Activated gamma-delta T cell treated with Interleukin-2 at 50 U/mL for 16 hours (primary cell): Measurements from ENCODE around the gene APOL2.
A peak's percentile ranks its signal among the peaks of the same experiment; 100 is the strongest.
"Not testable (repeated sequence)": the region's sequence is repeated elsewhere in the genome, so short reads cannot be mapped to it uniquely, and the experiment has no call there.

Experiments
- DNase-seq: peaks from one replicate; pipeline ENCODE4 v3.0.0-alpha.2; 2020

APOL2 gene

DNA sequence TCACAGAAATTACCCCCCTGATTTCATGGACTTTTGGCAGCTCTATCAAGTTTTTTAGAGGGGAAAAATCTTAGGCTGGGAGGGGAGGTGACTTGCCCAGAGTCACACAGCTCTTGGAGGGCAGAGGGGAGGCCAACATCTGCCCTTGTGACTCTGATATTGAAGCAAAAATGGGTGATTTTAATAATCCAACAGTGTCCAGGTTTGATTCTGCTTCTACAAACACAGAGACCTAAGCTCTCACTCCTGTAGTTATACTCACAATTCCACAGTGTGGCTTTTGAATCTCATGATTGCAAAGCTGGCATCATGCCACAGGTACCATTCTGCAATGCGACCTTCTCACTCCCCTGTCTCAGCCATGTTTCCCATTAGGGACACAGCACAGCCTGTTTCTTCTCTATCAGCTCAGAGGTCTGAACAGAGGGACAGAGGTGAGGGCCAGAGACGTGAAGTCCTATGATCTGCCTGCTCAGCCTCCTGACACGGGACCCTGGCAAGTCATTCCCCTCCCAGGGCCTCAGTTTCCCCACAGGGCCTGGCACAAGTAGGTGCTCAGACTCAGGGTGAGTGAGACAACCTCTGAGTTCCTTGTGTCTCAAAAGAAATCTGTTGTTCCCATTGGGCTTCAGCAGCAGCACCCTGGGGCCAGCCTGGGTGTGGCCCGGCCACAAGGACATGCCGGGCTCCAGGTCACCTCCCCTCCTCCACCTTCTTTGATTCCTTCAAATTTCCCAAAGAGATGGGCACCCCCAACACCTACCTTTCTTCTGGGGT lies 766 bp downstream of the APOL2 start:
- no peak for DNase-seq

DNA sequence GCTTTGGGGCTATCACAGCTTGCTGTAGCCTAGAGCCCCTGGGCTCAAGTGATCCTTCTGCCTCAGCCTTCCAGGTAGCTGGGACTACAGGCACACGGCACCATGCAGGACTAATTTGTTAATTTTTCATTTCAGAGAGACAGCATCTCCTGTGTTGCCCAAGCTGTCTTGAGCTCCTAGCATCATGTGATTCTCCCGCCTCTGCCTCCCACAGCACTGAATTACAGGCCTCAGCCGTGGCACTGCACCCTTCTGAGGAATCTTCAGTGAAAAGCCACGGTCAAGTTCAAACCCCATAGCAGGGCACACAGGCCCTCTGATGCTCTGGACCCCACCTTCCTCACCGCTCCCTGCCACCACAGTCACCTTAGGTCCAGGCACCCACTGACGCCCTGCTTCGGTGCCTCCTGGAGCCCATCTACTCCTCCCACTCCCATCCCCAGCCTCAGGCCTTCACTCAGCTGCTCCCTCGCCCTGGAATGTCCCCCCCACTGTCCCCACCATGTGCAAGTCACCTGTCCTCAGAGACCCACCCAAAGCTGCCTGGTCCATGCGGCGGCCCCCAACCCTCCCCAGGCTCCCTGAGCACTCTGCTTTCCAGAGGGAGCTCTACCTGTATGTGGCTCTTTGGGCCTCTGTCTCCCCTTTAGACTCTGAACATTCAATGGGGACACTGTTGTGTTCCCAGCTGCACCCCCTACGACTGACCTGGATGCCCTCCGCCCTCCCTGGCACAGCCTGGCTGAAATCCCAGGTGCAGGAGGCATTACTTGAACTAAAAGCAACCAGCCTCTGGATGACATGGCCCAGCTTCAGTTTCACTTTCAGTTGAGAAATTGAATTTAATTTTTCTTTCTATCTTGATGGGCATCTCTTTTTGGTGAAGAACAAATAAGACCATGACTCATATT lies 1.6 kb downstream of the APOL2 start:
- no peak for DNase-seq

DNA sequence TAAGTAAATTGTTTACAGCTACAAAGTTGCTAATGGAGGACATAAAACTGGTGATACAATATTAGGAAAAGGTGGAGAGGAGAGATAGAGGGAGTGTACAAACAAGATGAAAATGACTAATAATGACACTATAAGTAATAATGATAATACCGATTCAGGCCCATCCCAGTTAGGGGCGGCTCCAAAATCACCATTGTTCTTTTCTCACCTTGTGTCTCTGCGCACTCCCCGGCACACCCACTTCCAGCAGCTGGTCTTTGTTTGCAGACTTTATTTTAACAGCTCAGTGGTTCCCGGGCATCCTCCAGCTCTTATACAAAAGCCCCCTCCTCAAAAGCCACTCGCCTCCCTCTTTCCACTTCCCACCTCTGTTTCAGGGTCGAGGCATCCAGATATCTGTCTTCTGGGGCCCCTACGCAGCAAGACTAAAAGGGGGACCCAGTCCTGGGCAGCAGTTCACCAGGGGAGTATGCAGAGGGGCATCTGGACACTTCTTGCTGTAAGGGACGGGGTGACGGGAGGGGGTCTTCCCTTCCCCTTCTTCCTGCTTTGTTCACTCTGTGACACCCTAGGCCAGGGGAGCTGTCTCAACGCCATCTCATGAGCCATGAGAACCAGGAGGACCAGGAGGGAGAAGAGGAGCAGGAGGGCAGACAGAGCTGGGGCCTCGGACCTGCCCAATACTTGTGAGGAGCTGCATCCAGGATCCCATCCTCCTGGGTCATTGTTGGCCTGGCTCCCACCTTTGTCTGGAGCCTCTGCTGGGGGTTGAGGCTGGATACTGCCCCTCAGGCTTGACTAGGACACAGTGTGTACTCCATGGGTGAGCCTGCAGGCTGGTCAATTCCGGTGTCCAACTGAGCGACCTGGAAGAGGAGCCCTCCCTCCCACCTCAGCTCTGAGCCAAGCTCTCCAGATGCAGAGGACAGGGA lies 2.7 kb downstream of the APOL2 start:
- no peak for DNase-seq

DNA sequence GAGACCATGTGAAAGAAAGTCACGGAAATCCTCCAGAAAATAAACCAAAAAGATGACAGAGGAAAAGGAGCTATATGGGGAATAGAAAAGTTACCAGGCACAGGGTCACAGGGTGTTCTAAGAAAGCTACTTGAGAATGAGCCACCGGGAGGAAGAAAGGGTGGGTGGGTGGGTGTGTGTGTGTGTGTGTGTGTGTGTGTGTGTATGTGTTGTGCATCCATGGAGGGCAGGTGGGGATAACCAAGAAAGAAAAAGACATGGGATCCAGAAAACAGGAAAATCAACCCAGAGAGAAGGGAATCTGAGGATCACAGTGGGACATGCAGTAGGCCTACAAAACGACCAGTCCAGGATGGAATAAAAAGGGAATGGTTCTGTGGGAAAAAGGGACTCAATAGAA lies 3.7 kb downstream of the APOL2 start:
- no peak for DNase-seq

DNA sequence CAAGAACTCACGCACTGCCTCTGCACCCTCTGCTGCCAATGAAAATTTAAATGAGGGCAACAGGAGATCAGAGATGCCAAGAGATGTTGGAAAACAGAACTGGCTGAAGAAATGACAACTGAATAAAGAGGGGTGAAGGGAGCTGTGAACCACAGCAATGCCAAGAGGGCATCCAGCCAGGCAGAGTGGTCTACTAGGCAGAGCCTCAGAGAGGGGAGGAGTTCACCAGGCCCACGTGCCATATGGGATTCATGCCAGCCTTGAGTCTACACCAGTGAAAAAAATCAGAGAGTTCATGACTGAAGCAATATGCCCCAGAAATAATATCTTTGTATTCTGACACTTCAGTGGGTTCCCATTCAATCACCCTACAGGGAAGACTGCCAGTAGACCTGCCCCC lies 4.4 kb downstream of the APOL2 start:
- no peak for DNase-seq

DNA sequence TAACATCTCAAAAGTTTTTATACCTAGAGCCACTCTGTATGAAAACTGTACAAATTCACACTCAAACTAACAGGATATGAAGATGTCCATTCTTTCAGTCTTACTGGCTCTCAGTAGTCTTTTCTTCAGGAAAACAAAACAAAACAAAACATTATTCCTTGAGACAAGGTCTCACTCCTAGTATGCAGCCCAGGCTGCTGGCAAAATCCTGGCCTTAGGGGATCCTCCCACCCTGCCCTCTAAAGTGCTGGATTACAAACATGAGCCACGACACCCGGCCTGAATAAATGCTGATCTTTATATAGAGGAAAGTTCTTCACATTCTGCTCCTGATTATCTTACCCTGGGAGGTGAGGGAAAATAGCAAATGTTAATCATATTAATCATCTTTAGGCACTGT lies 5.1 kb downstream of the APOL2 start:
- no peak for DNase-seq

DNA sequence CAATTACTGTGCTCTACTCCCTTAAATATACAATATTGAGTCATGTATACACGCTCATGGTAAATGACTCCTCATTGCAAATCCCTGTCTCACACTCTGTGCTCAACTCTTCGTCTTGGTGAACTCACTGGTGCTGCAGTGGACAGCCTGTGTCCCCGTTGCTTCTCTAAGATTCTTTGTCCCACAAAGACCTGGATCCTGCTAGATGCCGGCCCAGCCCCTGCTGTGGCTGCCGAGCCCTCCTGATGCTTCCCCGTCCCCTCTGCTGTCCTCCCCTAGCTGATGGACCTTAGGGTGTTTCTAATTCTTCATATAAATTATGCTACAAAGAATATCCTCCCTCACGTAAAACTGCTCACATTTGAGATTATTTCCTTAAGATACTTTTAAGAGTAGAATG lies 5.5 kb downstream of the APOL2 start:
- no peak for DNase-seq

DNA sequence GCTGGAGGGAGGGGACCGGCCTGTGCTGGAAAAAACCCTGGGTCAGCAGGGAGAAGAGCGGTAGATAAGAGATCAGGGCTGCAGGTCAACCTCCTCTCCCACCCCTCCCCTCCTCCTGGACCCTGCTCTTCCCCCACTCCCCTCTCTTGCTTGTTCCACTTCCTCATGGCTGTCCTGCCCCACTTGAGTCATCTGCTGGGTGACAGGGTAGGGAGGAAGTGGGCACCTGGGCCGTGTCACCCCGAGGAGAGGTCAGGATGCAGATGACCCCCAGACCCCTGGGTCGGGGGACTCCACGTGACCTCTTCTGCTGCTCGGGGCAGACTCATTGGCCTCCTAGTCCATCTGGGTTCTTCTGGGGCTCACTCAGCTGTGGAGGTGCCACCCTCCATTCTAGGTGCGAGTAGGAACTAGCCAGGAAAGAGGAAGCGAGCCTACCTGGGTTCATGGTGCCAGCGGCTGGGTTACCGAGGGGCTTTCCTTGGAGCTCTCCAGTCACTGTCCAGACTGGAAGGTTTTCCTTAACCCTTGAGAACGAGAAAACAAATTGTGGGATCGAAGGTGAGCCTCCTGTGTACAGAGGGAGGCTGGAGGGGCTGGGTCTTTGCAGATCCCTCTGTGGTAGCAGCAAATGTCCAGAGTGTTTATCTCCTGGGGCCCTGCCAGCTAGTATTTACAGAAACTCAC lies 6.5 kb downstream of the APOL2 start:
- DNase-seq = no peak

DNA sequence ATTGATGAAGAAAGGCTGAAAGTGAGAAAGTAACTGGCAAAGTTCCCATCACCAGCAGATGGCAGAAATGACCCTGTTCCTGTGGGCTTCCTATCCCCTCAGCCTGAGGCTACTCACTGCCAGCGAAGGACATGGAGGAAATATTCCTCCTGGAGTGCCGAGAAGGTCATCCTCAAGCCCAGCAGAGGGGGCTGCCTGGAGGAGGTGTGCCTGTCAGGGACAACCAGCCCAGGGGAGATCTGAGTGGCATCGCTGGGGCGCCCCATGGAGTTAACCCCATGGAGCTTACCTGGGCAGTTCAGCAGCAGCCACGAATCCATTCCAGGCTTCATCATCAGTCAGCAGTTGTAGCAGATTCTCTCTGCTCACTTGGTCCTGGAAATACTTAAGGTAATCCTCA lies 8.3 kb downstream of the APOL2 start:
- DNase-seq = not testable (repeated sequence)

DNA sequence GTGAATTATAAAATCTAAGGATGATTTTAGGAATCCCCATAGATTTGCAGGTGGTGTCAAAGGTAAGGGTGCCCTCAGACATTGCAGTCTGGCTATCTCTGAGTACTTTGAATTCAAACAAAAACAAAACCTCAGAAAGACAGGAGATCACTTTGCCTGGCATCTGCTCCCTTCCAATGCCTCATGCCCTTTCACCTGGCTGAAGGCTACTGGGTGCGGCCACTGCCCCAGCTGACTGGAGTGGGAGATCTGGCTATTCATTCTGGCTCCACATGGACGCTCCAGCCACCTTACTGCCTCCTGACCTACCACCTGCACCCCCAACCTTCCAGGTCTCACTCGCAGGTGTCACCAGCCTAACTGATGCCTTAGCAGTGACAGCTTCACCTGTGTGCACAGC lies 9.7 kb downstream of the APOL2 start:
- DNase-seq = not testable (repeated sequence)

DNA sequence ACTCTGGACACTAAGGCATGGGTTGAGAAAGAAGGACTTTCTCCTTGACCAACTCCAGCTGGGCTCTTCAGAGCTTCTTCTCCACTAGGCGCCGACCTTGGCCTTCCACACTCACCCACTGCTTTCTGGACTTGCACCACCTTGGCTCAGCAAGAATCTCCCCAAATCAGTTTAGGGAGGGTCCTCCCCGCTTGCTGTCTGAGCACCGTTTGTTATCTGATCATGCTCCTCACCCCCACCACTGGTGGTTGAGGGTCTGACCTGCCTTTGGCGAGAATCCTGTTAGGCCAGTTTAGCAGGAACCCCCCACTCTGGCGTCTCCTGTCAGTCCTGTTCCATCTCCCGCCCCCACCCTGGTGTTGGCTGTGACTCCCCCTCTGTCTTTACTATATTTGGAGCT lies 10.4 kb downstream of the APOL2 start:
- no peak for DNase-seq

DNA sequence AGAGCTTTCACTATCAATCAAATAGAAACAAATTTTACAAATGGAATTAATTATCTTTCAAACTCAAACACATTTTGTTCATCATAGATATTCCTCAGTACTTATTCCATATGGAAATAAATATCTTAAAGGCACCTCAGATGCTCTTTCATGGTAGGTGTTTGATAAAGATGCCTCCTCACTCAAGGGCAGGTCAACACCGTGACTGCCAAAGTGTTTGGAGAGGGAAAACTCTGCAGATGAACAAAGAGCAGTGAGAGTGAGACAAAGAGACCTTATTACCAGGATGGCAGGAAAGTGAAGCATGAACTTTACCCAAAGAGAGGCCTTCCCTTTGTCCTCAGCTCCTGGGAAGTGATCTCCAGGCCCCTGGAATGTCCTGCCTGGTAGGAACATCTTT lies 11.0 kb downstream of the APOL2 start:
- DNase-seq = not testable (repeated sequence)

DNA sequence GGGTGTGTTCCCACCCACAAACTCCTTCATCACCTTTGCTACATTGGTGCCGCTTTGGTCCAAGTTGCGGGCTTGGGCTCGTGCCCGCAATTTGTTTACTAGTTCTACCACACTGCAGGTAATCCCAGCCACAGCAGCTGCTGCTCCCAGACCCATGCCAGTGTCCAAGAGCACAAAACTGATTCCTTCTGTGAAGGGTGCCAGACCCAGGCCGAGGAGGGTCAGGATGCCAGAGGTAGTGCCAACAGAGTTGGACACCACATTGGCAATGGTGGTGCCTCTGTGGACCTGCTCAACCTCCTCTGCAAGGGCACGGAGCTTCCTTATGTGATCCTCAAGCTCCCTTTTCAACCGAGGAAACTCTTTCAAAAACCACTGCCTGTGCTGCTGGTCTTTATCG lies 11.5 kb downstream of the APOL2 start:
- DNase-seq = no peak

DNA sequence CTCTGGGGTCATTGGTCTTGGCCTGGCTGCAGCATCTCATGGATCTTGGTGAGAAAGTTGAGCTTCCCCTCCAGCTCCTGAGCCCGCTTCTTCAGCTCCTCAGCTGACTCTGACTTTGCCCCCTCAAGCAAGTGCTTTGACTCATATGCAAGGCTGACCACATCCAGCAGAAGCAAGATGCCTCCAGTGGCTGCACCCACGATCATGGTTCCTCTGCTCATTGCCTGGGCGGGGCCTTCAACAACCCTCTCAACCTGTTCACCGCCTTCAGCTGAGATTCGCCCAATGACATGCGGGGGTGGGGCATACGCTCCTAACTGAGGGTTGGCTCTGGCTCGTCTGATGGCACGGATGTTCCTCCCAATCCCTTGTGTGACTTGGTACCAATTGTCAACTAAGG lies 11.9 kb downstream of the APOL2 start:
- no peak for DNase-seq

DNA sequence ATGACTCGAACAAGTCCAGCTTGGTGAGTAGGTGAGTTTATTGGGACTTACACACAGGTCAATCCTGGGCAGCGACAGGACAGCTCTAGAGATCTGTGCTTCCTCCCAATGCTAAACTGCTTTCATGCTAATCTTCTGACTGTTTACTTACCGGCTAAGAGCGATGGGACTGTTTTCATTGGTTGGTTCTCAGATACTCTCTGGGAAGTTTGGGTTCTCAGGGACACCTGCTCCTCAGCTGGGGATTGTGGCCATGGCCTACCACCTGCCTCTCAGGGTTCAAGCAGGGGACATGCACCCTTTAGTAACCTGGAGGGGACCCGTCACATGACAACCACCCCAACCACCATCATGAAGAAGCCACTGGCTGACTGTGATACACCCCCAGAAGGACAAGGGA lies 13.1 kb downstream of the APOL2 start:
- no peak for DNase-seq

DNA sequence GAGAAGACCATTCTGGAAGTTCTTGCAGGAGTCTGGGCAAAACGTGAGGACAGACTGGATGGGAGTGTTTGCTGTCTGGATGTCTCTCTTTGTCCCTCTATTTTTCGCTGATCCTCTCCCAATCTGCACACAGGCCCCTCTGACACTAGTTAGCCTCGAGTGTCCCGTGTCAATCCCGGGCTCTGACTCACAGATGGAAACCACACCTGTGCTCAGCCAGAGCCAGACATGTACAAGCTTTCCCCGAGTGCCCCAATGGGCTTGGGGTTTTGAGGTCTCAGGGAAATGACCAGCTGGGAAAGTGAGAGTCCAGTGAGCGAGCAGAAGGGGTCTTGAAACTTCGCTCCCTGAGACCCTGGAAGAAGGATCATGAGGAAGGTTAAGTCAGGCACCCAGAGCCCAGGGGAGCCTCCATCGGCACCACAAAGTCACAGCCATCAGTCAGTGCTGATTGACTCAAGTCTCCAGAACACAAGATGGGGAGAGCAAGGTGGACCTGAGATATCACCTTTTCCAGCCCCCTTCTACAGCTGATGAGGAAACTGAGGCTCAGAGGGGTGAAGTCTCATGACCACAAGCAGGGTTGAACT lies 13.9 kb downstream of the APOL2 start:
- no peak for DNase-seq

DNA sequence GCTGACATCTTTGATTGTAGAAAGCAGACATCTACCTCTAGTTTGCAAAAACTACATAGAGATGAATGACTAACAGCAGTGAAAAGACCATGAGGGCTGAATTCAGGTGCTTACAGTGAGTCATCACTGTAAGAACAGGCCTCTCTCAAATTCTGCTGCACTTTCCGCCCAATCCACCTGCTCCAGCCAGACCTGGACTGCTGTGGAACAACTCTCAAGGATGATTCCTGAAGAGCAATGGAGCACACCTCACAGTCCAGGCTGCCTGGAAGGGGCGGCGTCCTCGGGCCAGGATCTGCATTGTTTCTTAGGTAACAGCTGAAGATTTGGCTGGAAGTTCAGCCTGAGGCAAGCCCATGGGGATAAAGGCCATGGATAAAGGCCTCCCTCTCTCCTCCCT lies 15.1 kb downstream of the APOL2 start:
- DNase-seq = no peak

DNA sequence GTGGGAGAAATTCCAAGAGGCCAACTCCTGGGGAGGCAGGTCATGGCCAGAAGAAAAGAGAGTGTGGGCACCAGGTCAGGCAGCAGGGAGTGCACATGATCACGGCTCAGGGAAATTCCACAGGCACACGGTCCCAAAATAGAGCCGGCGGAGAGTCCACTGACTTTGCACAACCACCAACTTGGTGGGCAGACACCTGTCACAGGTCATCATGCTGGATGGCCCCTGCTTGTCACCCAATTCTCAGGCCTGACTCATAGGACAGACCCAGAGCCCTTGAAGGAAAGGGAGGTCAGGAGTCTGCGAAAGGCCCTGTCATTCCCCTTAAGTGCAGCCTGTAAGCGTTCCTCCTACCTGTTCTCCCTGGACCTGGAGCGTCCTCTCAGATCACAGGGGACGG lies 15.8 kb downstream of the APOL2 start:
- DNase-seq = no peak

DNA sequence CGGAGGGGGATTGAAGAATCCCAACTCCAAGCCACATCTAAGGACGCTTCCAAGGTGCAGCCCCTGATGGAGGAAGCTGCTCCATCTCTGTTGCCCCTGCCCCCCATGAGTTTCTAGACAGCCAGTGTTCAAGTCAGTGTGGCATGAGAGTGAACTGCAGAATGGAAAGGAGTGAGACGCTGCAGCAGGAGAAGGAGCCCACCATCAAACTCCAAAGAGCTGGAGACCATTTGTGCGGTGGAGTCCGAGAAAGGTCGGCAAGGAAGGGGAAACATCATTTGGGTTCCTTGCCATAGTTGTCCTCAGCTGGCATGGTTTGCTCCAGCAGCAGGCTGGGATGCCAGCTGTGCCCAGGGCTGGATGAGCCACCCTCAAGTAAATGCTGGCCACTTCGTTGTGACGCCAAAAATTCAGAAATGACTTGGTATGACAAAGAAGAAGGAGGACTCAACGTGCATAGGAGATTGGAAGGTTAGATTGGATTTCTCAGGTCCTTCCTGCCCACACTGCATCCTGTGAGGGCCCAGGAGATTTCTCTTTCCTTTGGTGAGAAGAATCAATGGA lies 16.4 kb downstream of the APOL2 start:
- no peak for DNase-seq

DNA sequence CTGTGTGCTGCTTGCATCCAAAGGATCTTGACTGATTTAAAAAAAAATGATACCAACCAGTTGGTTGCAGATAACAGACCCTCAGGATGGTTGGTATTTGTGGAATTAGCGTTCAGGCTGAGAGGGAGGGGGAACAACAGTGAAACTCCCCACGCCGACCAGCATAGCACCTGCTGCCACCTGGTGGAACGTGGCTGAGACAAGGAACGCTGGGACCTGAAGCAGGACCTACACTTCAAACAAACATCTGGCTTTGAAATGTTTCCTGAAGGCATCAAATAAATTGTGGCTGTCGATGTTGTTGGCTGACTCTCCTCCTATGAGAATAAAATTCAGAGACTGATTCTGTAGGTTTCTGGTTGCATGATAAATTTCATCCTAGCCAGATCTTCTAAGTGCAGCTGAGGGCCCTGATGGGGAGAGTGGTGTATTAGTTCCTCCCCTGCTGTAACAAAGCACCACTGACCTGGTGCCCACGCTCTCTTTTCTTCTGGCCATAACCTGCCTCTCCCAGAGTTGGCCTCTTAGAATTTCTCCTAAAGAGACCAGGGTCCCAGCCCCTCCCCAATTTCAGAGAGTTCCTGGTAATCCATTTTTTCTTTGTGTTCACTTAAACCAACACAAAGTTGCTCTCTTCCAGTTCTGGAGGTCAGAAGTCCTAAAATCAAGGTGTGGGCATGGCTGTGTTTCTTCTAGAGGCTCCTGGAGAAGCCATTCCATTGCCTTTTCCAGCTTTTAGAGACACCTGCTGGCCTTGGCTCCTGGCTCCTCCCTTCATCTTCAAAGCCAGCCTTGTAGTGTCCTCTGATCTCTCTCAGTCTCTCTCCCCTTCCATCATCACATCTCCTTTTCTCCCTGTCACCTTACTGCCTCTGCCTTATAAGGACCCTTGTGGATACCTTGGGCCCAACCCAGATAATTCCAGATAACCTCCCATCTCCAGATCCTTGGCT lies 17.3 kb downstream of the APOL2 start:
- DNase-seq = peak; percentile 47
